ENCODE measurements around the gene PDE3A. TPM values are rescaled to one million over a fixed set of nuclear protein-coding genes. Genes with fewer than 3 reads are reported as not detected.

PDE3A gene
- total RNA-seq, 1 experiment from 2014 or later, result 2.8 TPM

DNA sequence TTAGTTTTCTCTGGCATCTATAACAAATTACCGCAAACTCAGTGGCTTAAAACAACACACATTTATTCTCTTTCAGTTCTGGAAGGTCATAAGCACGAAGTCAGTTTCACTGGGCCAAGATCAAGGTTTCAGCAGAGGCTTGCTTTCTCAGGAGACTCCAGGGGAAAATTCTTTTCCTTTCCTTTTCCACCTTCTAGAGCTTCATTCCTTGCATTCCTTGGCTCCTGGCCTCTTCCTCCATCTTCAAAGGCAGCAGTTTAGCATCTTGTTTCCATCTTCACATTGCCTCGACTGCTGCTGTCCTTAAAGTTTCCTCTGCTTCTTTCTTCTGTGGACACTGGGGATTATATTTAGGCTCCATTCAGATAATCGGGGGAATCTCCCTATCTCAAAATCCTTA lies 106.1 kb downstream of the PDE3A start:
- H3K27me3 Mint-ChIP-seq (ENCODE audit: low read depth), result no peaks in the 10 kb centered on the region
- H3K9me3 Mint-ChIP-seq, result peaks cover 14% of the 10 kb centered on the region
- TF ChIP-seq, protein P1, sequence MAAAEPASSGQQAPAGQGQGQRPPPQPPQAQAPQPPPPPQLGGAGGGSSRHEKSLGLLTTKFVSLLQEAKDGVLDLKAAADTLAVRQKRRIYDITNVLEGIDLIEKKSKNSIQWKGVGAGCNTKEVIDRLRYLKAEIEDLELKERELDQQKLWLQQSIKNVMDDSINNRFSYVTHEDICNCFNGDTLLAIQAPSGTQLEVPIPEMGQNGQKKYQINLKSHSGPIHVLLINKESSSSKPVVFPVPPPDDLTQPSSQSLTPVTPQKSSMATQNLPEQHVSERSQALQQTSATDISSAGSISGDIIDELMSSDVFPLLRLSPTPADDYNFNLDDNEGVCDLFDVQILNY (CRISPR knock-in tag; IDR thresholded peaks at IDR 0.05), result no peak
- TF ChIP-seq CREM (CRISPR knock-in tag; IDR thresholded peaks at IDR 0.05), result no peak
- no peak for TF ChIP-seq CREB1 (CRISPR knock-in tag; IDR thresholded peaks at IDR 0.05)
- TF ChIP-seq IRF2 (CRISPR knock-in tag; IDR thresholded peaks at IDR 0.05; ENCODE audit: borderline replicate concordance, low read depth), result no peak
- TF ChIP-seq, protein P2, sequence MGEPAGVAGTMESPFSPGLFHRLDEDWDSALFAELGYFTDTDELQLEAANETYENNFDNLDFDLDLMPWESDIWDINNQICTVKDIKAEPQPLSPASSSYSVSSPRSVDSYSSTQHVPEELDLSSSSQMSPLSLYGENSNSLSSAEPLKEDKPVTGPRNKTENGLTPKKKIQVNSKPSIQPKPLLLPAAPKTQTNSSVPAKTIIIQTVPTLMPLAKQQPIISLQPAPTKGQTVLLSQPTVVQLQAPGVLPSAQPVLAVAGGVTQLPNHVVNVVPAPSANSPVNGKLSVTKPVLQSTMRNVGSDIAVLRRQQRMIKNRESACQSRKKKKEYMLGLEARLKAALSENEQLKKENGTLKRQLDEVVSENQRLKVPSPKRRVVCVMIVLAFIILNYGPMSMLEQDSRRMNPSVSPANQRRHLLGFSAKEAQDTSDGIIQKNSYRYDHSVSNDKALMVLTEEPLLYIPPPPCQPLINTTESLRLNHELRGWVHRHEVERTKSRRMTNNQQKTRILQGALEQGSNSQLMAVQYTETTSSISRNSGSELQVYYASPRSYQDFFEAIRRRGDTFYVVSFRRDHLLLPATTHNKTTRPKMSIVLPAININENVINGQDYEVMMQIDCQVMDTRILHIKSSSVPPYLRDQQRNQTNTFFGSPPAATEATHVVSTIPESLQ (CRISPR knock-in tag; IDR thresholded peaks at IDR 0.05), result no peak
- TF ChIP-seq ZNF396 (CRISPR knock-in tag; IDR thresholded peaks at IDR 0.05; ENCODE audit: borderline replicate concordance), result no peak
- no peak for TF ChIP-seq ZBTB21 (CRISPR knock-in tag; IDR thresholded peaks at IDR 0.05; ENCODE audit: borderline replicate concordance)
- no peak for TF ChIP-seq PRRX2 (CRISPR knock-in tag; IDR thresholded peaks at IDR 0.05)
- TF ChIP-seq SMAD3 (CRISPR knock-in tag; IDR thresholded peaks at IDR 0.05; ENCODE audit: borderline replicate concordance), result no peak
- no peak for TF ChIP-seq RORB (CRISPR knock-in tag; IDR thresholded peaks at IDR 0.05)
- no peak for TF ChIP-seq ZNF512 (CRISPR knock-in tag; IDR thresholded peaks at IDR 0.05; ENCODE audit: borderline replicate concordance)
- no peak for TF ChIP-seq NFATC4 (CRISPR knock-in tag; IDR thresholded peaks at IDR 0.05)
- TF ChIP-seq HMGA2 (CRISPR knock-in tag; IDR thresholded peaks at IDR 0.05), result no peak
- H3K4me1 Mint-ChIP-seq, result peaks cover 11% of the 10 kb centered on the region; the same call in 1 of the 2 replicates
- H3K4me3 Mint-ChIP-seq, result no peak overlapping the region
- no peak for DNase-seq (ENCODE audit: low spot score)
- peak overlapping the region; percentile 29 for H3K27ac Mint-ChIP-seq
- peaks cover 10% of the 10 kb centered on the region for H3K36me3 Mint-ChIP-seq
- ChIA-PET CTCF (no interaction called here), POLR2A (no interaction called here)
- ATAC-seq, result no peak

DNA sequence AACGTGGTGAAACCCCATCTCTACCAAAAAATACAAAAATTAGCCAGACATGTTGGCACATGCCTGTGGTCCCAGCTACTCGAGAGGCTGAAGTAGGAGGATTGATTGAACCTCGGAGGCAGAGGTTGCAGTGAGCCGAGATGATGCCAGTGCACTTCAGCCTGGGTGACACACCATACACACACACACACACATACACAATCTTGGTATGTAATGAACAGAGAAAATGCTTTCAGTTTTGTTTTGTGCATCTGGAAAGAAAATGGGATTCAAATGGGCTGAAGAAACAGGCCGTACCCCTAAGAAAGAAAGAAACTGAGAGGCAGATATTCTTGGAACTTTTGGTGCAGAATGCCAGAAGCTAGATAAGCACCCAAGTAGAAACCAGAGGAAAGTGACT lies 107.2 kb downstream of the PDE3A start:
- CTCF ChIA-PET, result no interaction called here
- ATAC-seq (no peak), DNase-seq (ENCODE audit: low spot score) (no peak)
- H3K4me3 Mint-ChIP-seq, result no peak overlapping the region
- TF ChIP-seq TEAD4 (CRISPR knock-in tag; IDR thresholded peaks at IDR 0.05) (no peak), AFF4 (CRISPR knock-in tag; IDR thresholded peaks at IDR 0.05; ENCODE audit: borderline replicate concordance) (no peak), RORB (CRISPR knock-in tag; IDR thresholded peaks at IDR 0.05) (no peak), ZNF219 (CRISPR knock-in tag; IDR thresholded peaks at IDR 0.05; ENCODE audit: borderline replicate concordance) (no peak), SMAD3 (CRISPR knock-in tag; IDR thresholded peaks at IDR 0.05; ENCODE audit: borderline replicate concordance) (no peak), PRRX2 (CRISPR knock-in tag; IDR thresholded peaks at IDR 0.05) (no peak), ZNF396 (CRISPR knock-in tag; IDR thresholded peaks at IDR 0.05; ENCODE audit: borderline replicate concordance) (no peak), ETV6 (CRISPR knock-in tag; IDR thresholded peaks at IDR 0.05) (no peak), HMGA2 (CRISPR knock-in tag; IDR thresholded peaks at IDR 0.05) (no peak), ZNF317 (CRISPR knock-in tag; IDR thresholded peaks at IDR 0.05; ENCODE audit: borderline replicate concordance, low read depth) (no peak), NFE2L1 (CRISPR knock-in tag; IDR thresholded peaks at IDR 0.05) (no peak)
- TF ChIP-seq, protein P3, sequence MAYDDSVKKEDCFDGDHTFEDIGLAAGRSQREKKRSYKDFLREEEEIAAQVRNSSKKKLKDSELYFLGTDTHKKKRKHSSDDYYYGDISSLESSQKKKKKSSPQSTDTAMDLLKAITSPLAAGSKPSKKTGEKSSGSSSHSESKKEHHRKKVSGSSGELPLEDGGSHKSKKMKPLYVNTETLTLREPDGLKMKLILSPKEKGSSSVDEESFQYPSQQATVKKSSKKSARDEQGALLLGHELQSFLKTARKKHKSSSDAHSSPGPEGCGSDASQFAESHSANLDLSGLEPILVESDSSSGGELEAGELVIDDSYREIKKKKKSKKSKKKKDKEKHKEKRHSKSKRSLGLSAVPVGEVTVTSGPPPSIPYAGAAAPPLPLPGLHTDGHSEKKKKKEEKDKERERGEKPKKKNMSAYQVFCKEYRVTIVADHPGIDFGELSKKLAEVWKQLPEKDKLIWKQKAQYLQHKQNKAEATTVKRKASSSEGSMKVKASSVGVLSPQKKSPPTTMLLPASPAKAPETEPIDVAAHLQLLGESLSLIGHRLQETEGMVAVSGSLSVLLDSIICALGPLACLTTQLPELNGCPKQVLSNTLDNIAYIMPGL (CRISPR knock-in tag; IDR thresholded peaks at IDR 0.05), result no peak
- TF ChIP-seq, protein P4, sequence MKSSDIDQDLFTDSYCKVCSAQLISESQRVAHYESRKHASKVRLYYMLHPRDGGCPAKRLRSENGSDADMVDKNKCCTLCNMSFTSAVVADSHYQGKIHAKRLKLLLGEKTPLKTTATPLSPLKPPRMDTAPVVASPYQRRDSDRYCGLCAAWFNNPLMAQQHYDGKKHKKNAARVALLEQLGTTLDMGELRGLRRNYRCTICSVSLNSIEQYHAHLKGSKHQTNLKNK (CRISPR knock-in tag; IDR thresholded peaks at IDR 0.05), result no peak
- no peaks in the 10 kb centered on the region for H3K27me3 Mint-ChIP-seq (ENCODE audit: low read depth)
- H3K9me3 Mint-ChIP-seq, result peaks cover 14% of the 10 kb centered on the region
- POLR2A ChIA-PET, result no interaction called here
- no peak overlapping the region for H3K27ac Mint-ChIP-seq
- peaks cover 11% of the 10 kb centered on the region; the same call in 1 of the 2 replicates for H3K4me1 Mint-ChIP-seq
- H3K36me3 Mint-ChIP-seq, result peaks cover 10% of the 10 kb centered on the region
